GM12801 (cell line): ENCODE results near the gene SMARCA4.

ENCODE experiments used
- TF ChIP-seq, protein P1 (sequence below): IDR thresholded peaks from one replicate; pipeline ENCODE4 v1.5.1; 2011; ENCODE audit warnings: control low read depth; ENCODE audit not compliant: insufficient read length; ENCODE audit errors: extremely low read depth

Gene SMARCA4

DNA sequence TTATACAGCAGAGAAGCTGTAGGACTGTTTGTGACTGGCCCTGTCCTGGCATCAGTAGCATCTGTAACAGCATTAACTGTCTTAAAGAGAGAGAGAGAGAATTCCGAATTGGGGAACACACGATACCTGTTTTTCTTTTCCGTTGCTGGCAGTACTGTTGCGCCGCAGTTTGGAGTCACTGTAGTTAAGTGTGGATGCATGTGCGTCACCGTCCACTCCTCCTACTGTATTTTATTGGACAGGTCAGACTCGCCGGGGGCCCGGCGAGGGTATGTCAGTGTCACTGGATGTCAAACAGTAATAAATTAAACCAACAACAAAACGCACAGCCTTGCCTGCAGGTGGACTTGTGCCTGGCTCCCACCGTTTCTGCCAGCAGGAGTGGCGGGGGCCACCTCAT lies 101.1 kb downstream of the SMARCA4 start:
- TF ChIP-seq, protein P1, sequence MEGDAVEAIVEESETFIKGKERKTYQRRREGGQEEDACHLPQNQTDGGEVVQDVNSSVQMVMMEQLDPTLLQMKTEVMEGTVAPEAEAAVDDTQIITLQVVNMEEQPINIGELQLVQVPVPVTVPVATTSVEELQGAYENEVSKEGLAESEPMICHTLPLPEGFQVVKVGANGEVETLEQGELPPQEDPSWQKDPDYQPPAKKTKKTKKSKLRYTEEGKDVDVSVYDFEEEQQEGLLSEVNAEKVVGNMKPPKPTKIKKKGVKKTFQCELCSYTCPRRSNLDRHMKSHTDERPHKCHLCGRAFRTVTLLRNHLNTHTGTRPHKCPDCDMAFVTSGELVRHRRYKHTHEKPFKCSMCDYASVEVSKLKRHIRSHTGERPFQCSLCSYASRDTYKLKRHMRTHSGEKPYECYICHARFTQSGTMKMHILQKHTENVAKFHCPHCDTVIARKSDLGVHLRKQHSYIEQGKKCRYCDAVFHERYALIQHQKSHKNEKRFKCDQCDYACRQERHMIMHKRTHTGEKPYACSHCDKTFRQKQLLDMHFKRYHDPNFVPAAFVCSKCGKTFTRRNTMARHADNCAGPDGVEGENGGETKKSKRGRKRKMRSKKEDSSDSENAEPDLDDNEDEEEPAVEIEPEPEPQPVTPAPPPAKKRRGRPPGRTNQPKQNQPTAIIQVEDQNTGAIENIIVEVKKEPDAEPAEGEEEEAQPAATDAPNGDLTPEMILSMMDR: no peak

- TF ChIP-seq, protein P1: no peak
These were observed 102.6 kb downstream of the SMARCA4 start for GRCh38 chr19:11063434-11063833.

- TF ChIP-seq, protein P1: no peak
These were observed 104.0 kb downstream of the SMARCA4 start for GRCh38 chr19:11064831-11065303.

GRCh38 chr19:11066326-11066725 lies 105.5 kb downstream of the SMARCA4 start:
- TF ChIP-seq, protein P1: no peak

GRCh38 chr19:11067356-11068113 lies 106.7 kb downstream of the SMARCA4 start:
- TF ChIP-seq, protein P1: no peak

DNA sequence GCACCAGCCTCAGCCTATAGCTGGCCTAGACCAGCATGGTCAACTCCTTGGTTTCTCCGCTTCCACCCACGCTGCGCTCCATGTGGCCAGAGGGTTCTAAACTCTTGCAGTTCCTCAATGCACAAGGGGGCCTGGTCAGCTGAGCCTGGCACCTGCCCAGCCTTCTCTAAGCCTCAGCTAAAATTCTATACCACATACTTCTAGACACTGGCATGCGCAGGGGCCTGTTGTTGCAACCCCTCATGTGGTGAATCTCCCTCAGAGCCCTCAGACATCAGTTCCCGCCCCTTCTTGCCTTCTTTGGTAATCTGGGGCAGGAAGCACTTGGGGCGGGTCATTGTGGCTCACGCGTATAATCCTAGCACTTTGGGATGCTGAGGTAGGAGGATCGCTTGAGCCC lies 108.7 kb downstream of the SMARCA4 start:
- TF ChIP-seq, protein P1: no peak

GRCh38 chr19:11070123-11070522 lies 109.3 kb downstream of the SMARCA4 start:
- TF ChIP-seq, protein P1: no peak
